H1 (cell line): ENCODE data around the gene STEAP3. TPM values are rescaled to one million over a fixed set of nuclear protein-coding genes. Genes with fewer than 3 reads are reported as not detected.

Source experiments
- CTCF ChIA-PET: fragments of 300-600 bp; sonication (Branson Sonifier 250); formaldehyde crosslinking; loops from one replicate; lab custom pipeline; 2021; ENCODE audit not compliant: partially characterized antibody; lab: Charles Lee
- POLR2A ChIA-PET: fragments of 300-600 bp; sonication (Branson Sonifier 250); formaldehyde crosslinking; loops from one replicate; lab custom pipeline; 2021; ENCODE audit warnings: inconsistent platforms; ENCODE audit not compliant: partially characterized antibody; lab: Charles Lee
- DNase-seq, 2 experiments: peaks; one replicate each; pipeline versions ENCODE4 v3.0.0 to v3.0.0-alpha.2; 2010 to 2022; ENCODE audit warnings: low spot score in 2 of 2, low read depth in 1 of 2, mixed read lengths in 1 of 2
- FAIRE-seq: peaks from 2 replicates; lab custom pipeline; 2011; peaks lifted over from hg19 to GRCh38; lab: Jason Lieb, UNC
- H2AFZ ChIP-seq: 2 replicates; pipeline ENCODE4 v1.8.1; 2012; ENCODE audit warnings: low read length, inconsistent platforms
- H2AK5ac ChIP-seq: 2 replicates; pipeline ENCODE4 v1.6.1; 2013; ENCODE audit warnings: low read depth, low read length
- H2BK120ac ChIP-seq: replicated peaks from 2 replicates; pipeline ENCODE3; 2013; ENCODE audit warnings: low read depth, low read length, inconsistent platforms
- H2BK12ac ChIP-seq: 2 replicates; pipeline ENCODE4 v1.6.1; 2013; ENCODE audit warnings: low read depth, low read length
- H2BK15ac ChIP-seq: 2 replicates; pipeline ENCODE4 v1.6.1; 2013; ENCODE audit warnings: low read length
- H2BK20ac ChIP-seq: 2 replicates; pipeline ENCODE4 v1.6.1; 2013; ENCODE audit warnings: low read length
- H2BK5ac ChIP-seq: 2 replicates; pipeline ENCODE4 v1.6.1; 2013; ENCODE audit warnings: low read depth, low read length
- H3K14ac ChIP-seq: 2 replicates; pipeline ENCODE4 v1.6.1; 2013; ENCODE audit warnings: inconsistent platforms; ENCODE audit not compliant: insufficient read length
- H3K18ac ChIP-seq: 2 replicates; pipeline ENCODE4 v1.6.1; 2013; ENCODE audit warnings: low read length; ENCODE audit errors: extremely low read depth
- H3K23ac ChIP-seq: 2 replicates; pipeline ENCODE4 v1.6.1; 2013; ENCODE audit warnings: inconsistent platforms; ENCODE audit not compliant: insufficient read length
- H3K23me2 ChIP-seq: 2 replicates; pipeline ENCODE4 v1.6.1; 2013; ENCODE audit warnings: low read depth, low read length
- H3K27ac ChIP-seq: 2 replicates; pipeline ENCODE4 v1.6.1; 2011; ENCODE audit warnings: low read depth, low read length, inconsistent platforms
- H3K27me3 ChIP-seq, 4 experiments: replicated peaks in 1 of 4; 1 replicate in 1 of 4; 2 replicates in 3 of 4; pipeline versions ENCODE4 v1.6.1 to v1.8.1; 2011 to 2013; ENCODE audit warnings: low read length in 3 of 4, mild to moderate bottlenecking in 3 of 4, inconsistent platforms in 2 of 4, mixed read lengths in 2 of 4, moderate library complexity in 1 of 4; ENCODE audit not compliant: control insufficient read depth in 3 of 4, insufficient read depth in 3 of 4; ENCODE audit errors: extremely low read depth in 1 of 4
- H3K36me3 ChIP-seq, 4 experiments: 2 replicates each; pipeline versions ENCODE4 v1.6.1 to v1.8.1; 2011 to 2013; ENCODE audit warnings: mild to moderate bottlenecking in 4 of 4, low read length in 3 of 4, moderate library complexity in 2 of 4, control low read depth in 1 of 4, inconsistent platforms in 1 of 4; ENCODE audit not compliant: insufficient read depth in 4 of 4, control insufficient read depth in 2 of 4
- H3K4ac ChIP-seq: replicated peaks from 2 replicates; pipeline ENCODE3; 2013; ENCODE audit warnings: low read length, low read depth, mixed read lengths, inconsistent platforms; ENCODE audit not compliant: insufficient read length
- H3K4me1 ChIP-seq, 4 experiments: replicated peaks in 1 of 4; 1 replicate in 1 of 4; 2 replicates in 3 of 4; pipeline versions ENCODE4 v1.6.1 to v1.8.1; 2011 to 2013; ENCODE audit warnings: low read length in 3 of 4, inconsistent platforms in 2 of 4, mixed read lengths in 1 of 4; ENCODE audit not compliant: insufficient read depth in 4 of 4, control insufficient read depth in 3 of 4
- H3K4me2 ChIP-seq, 2 experiments: 2 replicates each; pipeline versions ENCODE4 v1.6.1 to v1.8.1; 2011 to 2013; ENCODE audit warnings: low read depth in 2 of 2, low read length in 2 of 2, control low read depth in 1 of 2, inconsistent platforms in 1 of 2, mild to moderate bottlenecking in 1 of 2; ENCODE audit not compliant: insufficient read depth in 1 of 2
- H3K4me3 ChIP-seq, 4 experiments: fragments of 200-600, 300-600 bp in 1 of 4; sonication (generic), shearing (Covaris generic), sonication (Bioruptor Twin) in 1 of 4; 2 replicates each; pipeline versions ENCODE4 v1.5.1 to v1.8.1; 2011 to 2016; ENCODE audit warnings: low read length in 4 of 4, low read depth in 3 of 4, control low read depth in 2 of 4, inconsistent platforms in 2 of 4, mild to moderate bottlenecking in 2 of 4, mixed read lengths in 1 of 4, moderate library complexity in 1 of 4; ENCODE audit not compliant: insufficient read depth in 2 of 4; ENCODE audit errors: extremely low read depth in 1 of 4
- H3K56ac ChIP-seq: replicated peaks from 2 replicates; pipeline ENCODE3; 2013; ENCODE audit warnings: low read depth, mild to moderate bottlenecking, mixed read lengths, low read length, inconsistent platforms; ENCODE audit not compliant: insufficient read length
- H3K79me1 ChIP-seq: 2 replicates; pipeline ENCODE4 v1.6.1; 2013; ENCODE audit warnings: low read depth, low read length, control low read depth
- H3K79me2 ChIP-seq, 2 experiments: 2 replicates each; pipeline versions ENCODE4 v1.6.1 to v1.8.1; 2012 to 2013; ENCODE audit warnings: low read length in 2 of 2, mild to moderate bottlenecking in 2 of 2, inconsistent platforms in 1 of 2; ENCODE audit not compliant: insufficient read depth in 2 of 2, control insufficient read depth in 1 of 2
- H3K9ac ChIP-seq, 4 experiments: replicated peaks in 1 of 4; 1 replicate in 1 of 4; 2 replicates in 3 of 4; pipeline versions ENCODE4 v1.6.1 to v1.8.1; 2011 to 2013; ENCODE audit warnings: low read depth in 3 of 4, low read length in 3 of 4, control low read depth in 2 of 4, mild to moderate bottlenecking in 2 of 4, moderate library complexity in 2 of 4, inconsistent platforms in 1 of 4; ENCODE audit errors: extremely low read depth in 1 of 4
- H3K9me3 ChIP-seq, 2 experiments: 2 replicates each; pipeline versions ENCODE4 v1.6.1 to v1.8.1; 2012 to 2013; ENCODE audit warnings: mild to moderate bottlenecking in 2 of 2, moderate library complexity in 2 of 2, control low read depth in 1 of 2, inconsistent platforms in 1 of 2, low read depth in 1 of 2, low read length in 1 of 2, mixed read lengths in 1 of 2; ENCODE audit not compliant: insufficient read depth in 2 of 2
- H4K20me1 ChIP-seq, 2 experiments: replicated peaks in 1 of 2; 2 replicates each; pipeline versions ENCODE3 to v1.8.1; 2011 to 2013; ENCODE audit warnings: inconsistent platforms in 2 of 2, low read length in 2 of 2, mild to moderate bottlenecking in 1 of 2; ENCODE audit not compliant: insufficient read depth in 2 of 2, control insufficient read depth in 1 of 2
- H4K5ac ChIP-seq: 2 replicates; pipeline ENCODE4 v1.6.1; 2013; ENCODE audit warnings: low read length, low read depth, mixed read lengths, inconsistent platforms; ENCODE audit not compliant: insufficient read length
- H4K8ac ChIP-seq: 2 replicates; pipeline ENCODE4 v1.8.0; 2013; ENCODE audit warnings: mild to moderate bottlenecking, moderate library complexity, low read length, inconsistent platforms; ENCODE audit not compliant: insufficient read depth; ENCODE audit errors: extremely low read depth
- H4K91ac ChIP-seq: replicated peaks from 2 replicates; pipeline ENCODE3; 2013; ENCODE audit warnings: low read length, mixed read lengths, inconsistent platforms; ENCODE audit not compliant: insufficient read length
- ATF3 ChIP-seq: IDR thresholded peaks from 2 replicates; pipeline ENCODE4 v1.6.1; 2011; ENCODE audit warnings: low read depth, mild to moderate bottlenecking, low read length; ENCODE audit not compliant: insufficient read depth
- BRCA1 ChIP-seq: IDR thresholded peaks from 2 replicates; pipeline ENCODE4 v1.6.1; 2012; ENCODE audit warnings: low read depth, low read length, improper control_type of control experiment
- CHD2 ChIP-seq: IDR thresholded peaks from 2 replicates; pipeline ENCODE4 v1.6.1; 2012; ENCODE audit warnings: low read length, improper control_type of control experiment
- GTF2F1 ChIP-seq: IDR thresholded peaks from 2 replicates; pipeline ENCODE4 v1.6.1; 2012; ENCODE audit warnings: low read depth, low read length, improper control_type of control experiment, borderline replicate concordance
- KDM1A ChIP-seq: fragments of 200-600, 300-600 bp; sonication (generic); IDR thresholded peaks from 2 replicates; pipeline ENCODE4 v1.7.1; 2016; ENCODE audit warnings: mild to moderate bottlenecking, low read length, borderline replicate concordance
- KDM4A ChIP-seq: IDR thresholded peaks from one replicate; pipeline ENCODE4 v1.7.1; 2012; ENCODE audit warnings: low read depth, mild to moderate bottlenecking, moderate library complexity, low read length, inconsistent platforms; ENCODE audit not compliant: severe bottlenecking
- KDM5A ChIP-seq: fragments of 200-600 bp; IDR thresholded peaks from 2 replicates; pipeline ENCODE4 v1.7.1; 2012; ENCODE audit warnings: mild to moderate bottlenecking, low read length, inconsistent platforms, mixed read lengths
- RBBP5 ChIP-seq: IDR thresholded peaks from 2 replicates; pipeline ENCODE4 v1.7.1; 2012; ENCODE audit warnings: low read depth, mild to moderate bottlenecking, inconsistent platforms, low read length, moderate library complexity, borderline replicate concordance
- RFX5 ChIP-seq: IDR thresholded peaks from 2 replicates; pipeline ENCODE4 v1.6.1; 2011; ENCODE audit warnings: low read depth, low read length, improper control_type of control experiment, borderline replicate concordance
- RNF2 ChIP-seq: fragments of 200-900, 300-1000 bp; sonication (generic); IDR thresholded peaks from 2 replicates; pipeline ENCODE4 v1.7.1; 2016; ENCODE audit warnings: borderline replicate concordance, low read depth, mild to moderate bottlenecking, antibody characterized with exemption, low read length; ENCODE audit not compliant: poor library complexity, severe bottlenecking; ENCODE audit errors: missing control alignments
- SP1 ChIP-seq: IDR thresholded peaks from 2 replicates; pipeline ENCODE4 v1.6.1; 2011; ENCODE audit warnings: low read depth, low read length
- SP2 ChIP-seq: IDR thresholded peaks from 2 replicates; pipeline ENCODE4 v1.6.1; 2012; ENCODE audit warnings: mild to moderate bottlenecking, low read length, inconsistent platforms
- SRF ChIP-seq: IDR thresholded peaks from 2 replicates; pipeline ENCODE4 v1.6.1; 2011; ENCODE audit warnings: mild to moderate bottlenecking, low read depth, low read length, moderate library complexity
- TEAD4 ChIP-seq: IDR thresholded peaks from 2 replicates; pipeline ENCODE4 v1.6.1; 2012; ENCODE audit warnings: low read depth, low read length, inconsistent platforms, mixed read lengths
- WGBS, 2 experiments: shearing (Covaris generic) in 1 of 2; methylation state at CpG; one replicate each; pipeline versions ENCODE4 v1.1.6 to v1.1.7; 2013 to 2015; ENCODE audit warnings: low lambda C conversion rate in 2 of 2, mixed read lengths in 2 of 2, inconsistent platforms in 1 of 2, low coverage in 1 of 2, missing lambda C conversion rate in 1 of 2; ENCODE audit not compliant: insufficient replicate concordance in 2 of 2, insufficient coverage in 1 of 2, insufficient read length in 1 of 2; ENCODE audit errors: extremely low coverage in 1 of 2, missing lambda C conversion rate in 1 of 2; 5-methylcytosine and 5-hydroxymethylcytosine counted together
- polyA plus RNA-seq, 7 experiments: library from polyadenylated mRNA; depleted of rRNA in 3 of 7; stranded (reverse) in 5 of 7; unstranded in 2 of 7; fragments of >200 nt in 5 of 7; fragments of 200-250 nt in 2 of 7; gene quantifications; 1 replicate in 5 of 7; 2 replicates in 1 of 7; 4 replicates in 1 of 7; pipeline versions ENCODE4 v1.2.1 to v1.2.3, GENCODE V29; 2011 to 2013; ENCODE audit warnings: missing spikeins in 2 of 7, mixed read lengths in 2 of 7
- total RNA-seq: library from RNA; stranded (reverse); fragmentation: NEBNext Ultra II Directional; extraction: Animal tissue kit (Norgen Biotek cat#: 25700); gene quantifications from 2 replicates; pipeline ENCODE4 v1.2.1, GENCODE V29; 2021

Gene STEAP3
- total and polyA plus RNA-seq, 2 of the 8 experiments (the other 6 are each of a cell fraction or from before 2014, with no cell fraction given): 21.7 to 27.9 TPM

- Histone ChIP-seq H4K91ac (no peak overlapping the region), H3K9ac (no peak overlapping the region), H2BK15ac (no peak overlapping the region), H3K56ac (no peak overlapping the region), H2BK20ac (no peak overlapping the region), H3K79me2 (no peaks in the 10 kb centered on the region), H3K18ac (no peak overlapping the region), H4K8ac (no peak overlapping the region), H3K27me3 (no peaks in the 10 kb centered on the region), H3K4me2 (no peak overlapping the region), H4K5ac (no peak overlapping the region), H3K4me1 (peaks cover 0 to 2% (median 0%) of the 10 kb centered on the region in 4 experiments; a peak in 2 of 7 replicates), H3K36me3 (no peaks in the 10 kb centered on the region), H3K79me1 (no peaks in the 10 kb centered on the region), H3K23ac (no peak overlapping the region), H2BK12ac (no peak overlapping the region), H2BK5ac (no peak overlapping the region), H2AFZ (no peak overlapping the region), H4K20me1 (no peaks in the 10 kb centered on the region), H2AK5ac (no peak overlapping the region), H3K4ac (no peak overlapping the region), H3K9me3 (no peaks in the 10 kb centered on the region), H3K23me2 (no peaks in the 10 kb centered on the region), H3K27ac (no peak overlapping the region), H2BK120ac (no peak overlapping the region), H3K14ac (no peak overlapping the region), H3K4me3 (no peak overlapping the region)
- no peak for DNase-seq
- no peak for FAIRE-seq
- CTCF ChIA-PET: interaction anchor here (0.7 to 5.2 kb wide), 20 partner anchors 9 to 409 kb away, joined by 3 to 52 read pairs (median 6); no protein-coding TSS in a partner anchor
- WGBS, 2 experiments: 81% methylated on average over 8 of the region's 8 CpGs; no CpG with 5 or more reads in 1 of the 2 experiments
- POLR2A ChIA-PET: interaction anchor here (1.4 kb wide), 1 partner anchor 9 kb away, joined by 3 read pairs; no protein-coding TSS in a partner anchor
- TF ChIP-seq GTF2F1 (no peak), CHD2 (no peak), ATF3 (no peak), SRF (no peak), KDM1A (no peak), TEAD4 (no peak), RBBP5 (no peak), KDM4A (no peak), BRCA1 (no peak), RFX5 (no peak), SP1 (no peak), RNF2 (no peak), KDM5A (no peak), SP2 (no peak)
Measured at GRCh38 chr2:119292226-119292625, 68.6 kb downstream of the STEAP3 start.
